GM18951 (cell line): ENCODE measurements around the gene FER.

Experiments
- POLR2A ChIP-seq: IDR thresholded peaks from 4 replicates; pipeline ENCODE4 v1.6.1; 2011; ENCODE audit warnings: mild to moderate bottlenecking; ENCODE audit not compliant: insufficient read length, insufficient read depth; ENCODE audit errors: extremely low read depth
- in situ Hi-C: fragments of 300-500 bp; cut with MboI; formaldehyde crosslinking; loops from one replicate; pipeline ENCODE4 v1.12.0; 2022; ENCODE audit warnings: low sequenced_read_pairs, mixed read lengths, inconsistent platforms; ENCODE audit not compliant: unreplicated experiment

FER gene

GRCh38 chr5:108917596-108917995 lies 169.9 kb downstream of the FER start:
- in situ Hi-C loops = no loop called here
- TF ChIP-seq POLR2A = no peak

- in situ Hi-C loops = no loop called here
These were observed 172.1 kb downstream of the FER start for GRCh38 chr5:108919591-108920326.

GRCh38 chr5:108924457-108924961 lies 176.8 kb downstream of the FER start:
- no peak for TF ChIP-seq POLR2A
- in situ Hi-C loops = no loop called here

More at GRCh38 chr5:108919591-108920326, 172.1 kb downstream of the FER start:
- TF ChIP-seq POLR2A = no peak

- in situ Hi-C loops = no loop called here
- TF ChIP-seq POLR2A = no peak
These were observed 177.4 kb downstream of the FER start for GRCh38 chr5:108925073-108925472.

GRCh38 chr5:108930107-108930506 lies 182.4 kb downstream of the FER start:
- in situ Hi-C loops = no loop called here
- TF ChIP-seq POLR2A = no peak

GRCh38 chr5:108935611-108936010 lies 187.9 kb downstream of the FER start:
- TF ChIP-seq POLR2A = no peak
- in situ Hi-C loops = no loop called here

- in situ Hi-C loops = no loop called here
These were observed 189.5 kb downstream of the FER start for GRCh38 chr5:108937221-108937620.

GRCh38 chr5:108940506-108940905 lies 192.8 kb downstream of the FER start:
- in situ Hi-C loops = no loop called here

More at GRCh38 chr5:108937221-108937620, 189.5 kb downstream of the FER start:
- no peak for TF ChIP-seq POLR2A

GRCh38 chr5:108941746-108942145 lies 194.0 kb downstream of the FER start:
- in situ Hi-C loops = no loop called here
- no peak for TF ChIP-seq POLR2A

More at GRCh38 chr5:108940506-108940905, 192.8 kb downstream of the FER start:
- TF ChIP-seq POLR2A = no peak

GRCh38 chr5:108942701-108943100 lies 195.0 kb downstream of the FER start:
- in situ Hi-C loops = no loop called here

GRCh38 chr5:108945094-108945493 lies 197.4 kb downstream of the FER start:
- no peak for TF ChIP-seq POLR2A
- in situ Hi-C loops = no loop called here

More at GRCh38 chr5:108942701-108943100, 195.0 kb downstream of the FER start:
- TF ChIP-seq POLR2A = no peak

- in situ Hi-C loops = no loop called here
- TF ChIP-seq POLR2A = no peak
These were observed 198.3 kb downstream of the FER start for GRCh38 chr5:108946008-108946407.

- no peak for TF ChIP-seq POLR2A
- in situ Hi-C loops = no loop called here
These were observed 199.5 kb downstream of the FER start for GRCh38 chr5:108947164-108947563.

- in situ Hi-C loops = no loop called here
- TF ChIP-seq POLR2A = no peak
These were observed 202.6 kb downstream of the FER start for GRCh38 chr5:108950276-108950675.
